Osteoblast (primary cell): Measurements from ENCODE around the gene OR4K1. TPM values are rescaled to one million over a fixed set of nuclear protein-coding genes. Genes with fewer than 3 reads are reported as not detected.

Source experiments
- DNase-seq: peaks from one replicate; pipeline ENCODE4 v3.0.0; 2011; ENCODE audit warnings: low spot score, mixed read lengths; ENCODE audit not compliant: insufficient read length; ENCODE audit errors: missing footprints
- H2AFZ ChIP-seq: 2 replicates; pipeline ENCODE4 v1.6.0; 2011; ENCODE audit warnings: mild to moderate bottlenecking, low read length
- H3K27ac ChIP-seq: 2 replicates; pipeline ENCODE4 v1.5.1; 2011; ENCODE audit warnings: mild to moderate bottlenecking, low read depth, low read length, moderate library complexity
- H3K27me3 ChIP-seq: 2 replicates; pipeline ENCODE4 v1.6.0; 2012; ENCODE audit warnings: mild to moderate bottlenecking, control low read depth, inconsistent platforms, low read length, moderate library complexity; ENCODE audit not compliant: insufficient read depth
- H3K36me3 ChIP-seq: 2 replicates; pipeline ENCODE4 v1.5.1; 2011; ENCODE audit warnings: mild to moderate bottlenecking, low read length, control low read depth, moderate library complexity; ENCODE audit not compliant: insufficient read depth
- H3K4me1 ChIP-seq: 2 replicates; pipeline ENCODE4 v1.5.1; 2011; ENCODE audit warnings: mild to moderate bottlenecking, low read length, control low read depth, moderate library complexity; ENCODE audit not compliant: insufficient read depth
- H3K4me2 ChIP-seq: 2 replicates; pipeline ENCODE4 v1.6.0; 2011; ENCODE audit warnings: mild to moderate bottlenecking, low read length; ENCODE audit not compliant: insufficient read depth
- H3K4me3 ChIP-seq: fragments of 200-600 bp; sonication (generic); 3 replicates; pipeline ENCODE4 v1.5.1; 2012; ENCODE audit warnings: mild to moderate bottlenecking, low read length, inconsistent platforms; ENCODE audit not compliant: insufficient read depth
- H3K79me2 ChIP-seq: 2 replicates; pipeline ENCODE4 v1.6.0; 2012; ENCODE audit warnings: mild to moderate bottlenecking, low read length, control low read depth, inconsistent platforms; ENCODE audit not compliant: insufficient read depth
- H3K9me3 ChIP-seq: 2 replicates; pipeline ENCODE4 v1.5.1; 2011; ENCODE audit warnings: low read depth, low read length, control low read depth
- H4K20me1 ChIP-seq: 2 replicates; pipeline ENCODE4 v1.6.0; 2012; ENCODE audit warnings: mild to moderate bottlenecking, low read length, control low read depth; ENCODE audit not compliant: insufficient read depth
- CTCF ChIP-seq: IDR thresholded peaks from 2 replicates; pipeline ENCODE4 v1.5.1; 2011; ENCODE audit warnings: mild to moderate bottlenecking, low read depth, low read length, moderate library complexity; ENCODE audit errors: extremely low read depth
- total RNA-seq: library from RNA; depleted of rRNA; stranded (reverse); fragments of >200 nt; gene quantifications from 2 replicates; pipeline ENCODE4 v1.2.3, GENCODE V29; 2012

The OR4K1 gene
- total RNA-seq, 1 donor, result not detected

DNA sequence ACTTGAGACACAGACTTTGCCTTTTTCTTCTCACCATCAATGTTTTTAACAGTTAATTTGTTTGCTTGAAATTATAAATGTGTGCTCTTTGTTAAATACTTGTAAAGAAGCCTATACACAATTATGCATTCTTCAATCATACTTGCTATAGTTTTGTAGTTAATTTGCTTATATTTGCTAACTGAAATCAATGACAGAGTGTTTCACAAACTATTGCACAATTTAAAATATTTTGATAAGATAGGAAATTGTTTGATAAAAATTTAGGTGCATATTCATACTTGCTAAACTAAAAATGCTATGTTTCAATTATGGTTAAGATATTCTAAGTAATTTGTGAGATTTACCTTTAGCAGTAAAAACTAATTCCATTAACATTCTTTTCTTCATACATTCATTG lies 24.1 kb upstream of the OR4K1 start:
- Histone ChIP-seq H3K27me3 (no peaks in the 10 kb centered on the region), H2AFZ (no peak overlapping the region), H3K36me3 (no peaks in the 10 kb centered on the region), H3K79me2 (no peaks in the 10 kb centered on the region), H3K4me2 (no peak overlapping the region), H4K20me1 (no peaks in the 10 kb centered on the region), H3K4me3 (no peak overlapping the region), H3K4me1 (no peaks in the 10 kb centered on the region), H3K27ac (no peak overlapping the region), H3K9me3 (peaks cover 10% of the 10 kb centered on the region)
- no peak for TF ChIP-seq CTCF
- DNase-seq, result no peak

- Histone ChIP-seq H3K36me3 (no peaks in the 10 kb centered on the region), H3K79me2 (no peaks in the 10 kb centered on the region), H3K27me3 (no peaks in the 10 kb centered on the region), H2AFZ (no peak overlapping the region), H3K27ac (no peak overlapping the region), H3K9me3 (peaks cover 11% of the 10 kb centered on the region), H3K4me1 (no peaks in the 10 kb centered on the region), H3K4me2 (no peak overlapping the region), H3K4me3 (no peak overlapping the region), H4K20me1 (no peaks in the 10 kb centered on the region)
- DNase-seq, result no peak
- TF ChIP-seq CTCF, result no peak
Measured at GRCh38 chr14:19911114-19911513, 19.6 kb upstream of the OR4K1 start.

DNA sequence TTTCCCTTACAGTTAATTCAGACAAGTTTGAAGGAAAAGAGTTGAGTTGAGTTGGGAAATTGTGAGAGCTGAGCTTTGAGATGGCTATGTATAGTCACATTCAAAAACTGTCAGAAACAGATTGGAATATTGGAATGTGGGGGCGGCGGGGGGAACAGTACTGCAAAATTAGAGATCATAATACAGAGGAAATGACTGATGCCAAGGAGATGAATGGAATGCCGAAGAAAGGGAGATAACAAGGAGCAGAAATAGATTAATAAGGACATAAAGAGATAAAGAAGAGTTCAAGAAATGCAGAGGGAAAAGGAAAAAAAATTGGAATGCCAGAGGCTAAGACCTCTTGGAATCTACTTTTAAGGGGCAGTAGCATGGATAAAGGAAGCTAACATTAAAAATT lies 13.5 kb upstream of the OR4K1 start:
- H3K4me1 ChIP-seq, result no peaks in the 10 kb centered on the region
- no peak for TF ChIP-seq CTCF
- H3K36me3 ChIP-seq, result no peaks in the 10 kb centered on the region

GRCh38 chr14:19917955-19918518 lies 12.7 kb upstream of the OR4K1 start:
- H3K27me3 ChIP-seq, result no peaks in the 10 kb centered on the region
- no peaks in the 10 kb centered on the region for H4K20me1 ChIP-seq
- H3K9me3 ChIP-seq, result peaks cover 8% of the 10 kb centered on the region
- H3K36me3 ChIP-seq, result no peaks in the 10 kb centered on the region
- H2AFZ ChIP-seq, result no peak overlapping the region
- no peak overlapping the region for H3K4me2 ChIP-seq
- no peak overlapping the region for H3K27ac ChIP-seq
- DNase-seq, result no peak
- TF ChIP-seq CTCF, result no peak
- no peaks in the 10 kb centered on the region for H3K4me1 ChIP-seq
- H3K79me2 ChIP-seq, result no peaks in the 10 kb centered on the region
- no peak overlapping the region for H3K4me3 ChIP-seq

More for the DNA sequence above, 13.5 kb upstream of the OR4K1 start:
- Histone ChIP-seq H3K27ac (no peak overlapping the region), H3K79me2 (no peaks in the 10 kb centered on the region), H3K9me3 (peaks cover 8% of the 10 kb centered on the region), H3K27me3 (no peaks in the 10 kb centered on the region), H3K4me2 (no peak overlapping the region), H4K20me1 (no peaks in the 10 kb centered on the region), H3K4me3 (no peak overlapping the region), H2AFZ (no peak overlapping the region)
- DNase-seq, result no peak
